T-helper 2 cell treated with Interferon-gamma antibody and Interleukin-4, amounts not matched to agents 5 μg/mL and 100 μg/mL, for 36 hours (primary cell): ENCODE data around the gene CHSY3.
"Not testable (repeated sequence)": the region's sequence is repeated elsewhere in the genome, so short reads cannot be mapped to it uniquely, and the experiment has no call there.

Experiments
- DNase-seq: peaks from one replicate; pipeline ENCODE4 v3.0.0; 2021; ENCODE audit warnings: low spot score
- H3K27ac Mint-ChIP-seq: one replicate; pipeline ENCODE4 v1.8.0; 2021; ENCODE audit warnings: mild to moderate bottlenecking, mixed read lengths
- H3K27me3 Mint-ChIP-seq: one replicate; pipeline ENCODE4 v1.8.0; 2021; ENCODE audit warnings: low read depth, mixed read lengths
- H3K36me3 Mint-ChIP-seq: one replicate; pipeline ENCODE4 v1.8.0; 2021; ENCODE audit warnings: low read depth, mixed read lengths
- H3K4me1 Mint-ChIP-seq: one replicate; pipeline ENCODE4 v1.8.0; 2021; ENCODE audit warnings: low read depth, mixed read lengths
- H3K4me3 Mint-ChIP-seq: one replicate; pipeline ENCODE4 v1.8.0; 2022; ENCODE audit warnings: mild to moderate bottlenecking, moderate library complexity, mixed read lengths
- H3K9me3 Mint-ChIP-seq: one replicate; pipeline ENCODE4 v1.8.0; 2021; ENCODE audit warnings: mixed read lengths

CHSY3 gene

GRCh38 chr5:130216286-130216685, 312.0 kb downstream of the CHSY3 start:
- no peaks in the 10 kb centered on the region for H3K36me3 Mint-ChIP-seq

GRCh38 chr5:130222573-130222972, 318.3 kb downstream of the CHSY3 start:
- no peaks in the 10 kb centered on the region for H3K9me3 Mint-ChIP-seq
- H3K36me3 Mint-ChIP-seq, result no peaks in the 10 kb centered on the region
- no peak overlapping the region for H3K4me3 Mint-ChIP-seq
- no peaks in the 10 kb centered on the region for H3K27me3 Mint-ChIP-seq
- no peak overlapping the region for H3K27ac Mint-ChIP-seq
- no peak for DNase-seq
- no peaks in the 10 kb centered on the region for H3K4me1 Mint-ChIP-seq

More at GRCh38 chr5:130216286-130216685, 312.0 kb downstream of the CHSY3 start:
- DNase-seq, result no peak
- H3K4me3 Mint-ChIP-seq, result no peak overlapping the region
- no peaks in the 10 kb centered on the region for H3K9me3 Mint-ChIP-seq
- no peaks in the 10 kb centered on the region for H3K27me3 Mint-ChIP-seq
- H3K27ac Mint-ChIP-seq, result no peak overlapping the region
- no peaks in the 10 kb centered on the region for H3K4me1 Mint-ChIP-seq

- not testable (repeated sequence) for H3K27me3 Mint-ChIP-seq, H3K36me3 Mint-ChIP-seq, H3K27ac Mint-ChIP-seq, H3K9me3 Mint-ChIP-seq, H3K4me3 Mint-ChIP-seq, DNase-seq, H3K4me1 Mint-ChIP-seq
Observed at GRCh38 chr5:130226556-130226955, 322.3 kb downstream of the CHSY3 start.

GRCh38 chr5:130227699-130228098, 323.4 kb downstream of the CHSY3 start:
- H3K36me3 Mint-ChIP-seq, result no peaks in the 10 kb centered on the region
- no peaks in the 10 kb centered on the region for H3K27me3 Mint-ChIP-seq
- H3K4me1 Mint-ChIP-seq, result no peaks in the 10 kb centered on the region
- no peaks in the 10 kb centered on the region for H3K9me3 Mint-ChIP-seq
- H3K4me3 Mint-ChIP-seq, result no peak overlapping the region
- no peak overlapping the region for H3K27ac Mint-ChIP-seq
- DNase-seq, result no peak

GRCh38 chr5:130231786-130232185, 327.5 kb downstream of the CHSY3 start:
- Mint-ChIP-seq H3K4me3 (no peak overlapping the region), H3K9me3 (peaks cover 9% of the 10 kb centered on the region), H3K36me3 (no peaks in the 10 kb centered on the region), H3K27me3 (no peaks in the 10 kb centered on the region), H3K4me1 (no peaks in the 10 kb centered on the region), H3K27ac (no peak overlapping the region)
- no peak for DNase-seq

GRCh38 chr5:130234816-130235215, 330.6 kb downstream of the CHSY3 start:
- Mint-ChIP-seq H3K27me3 (no peaks in the 10 kb centered on the region), H3K4me3 (no peak overlapping the region), H3K9me3 (peaks cover 9% of the 10 kb centered on the region), H3K36me3 (no peaks in the 10 kb centered on the region), H3K4me1 (no peaks in the 10 kb centered on the region), H3K27ac (no peak overlapping the region)
- DNase-seq, result no peak
